ENCODE data around the gene LDLRAP1.

- no peak for TF ChIP-seq CTCF (IDR thresholded peaks at IDR 0.05)
- TF ChIP-seq EZH2phosphoT487 (IDR thresholded peaks at IDR 0.05), result no peak
- TF ChIP-seq EZH2 (IDR thresholded peaks at IDR 0.05), result no peak
Measured at GRCh38 chr1:25579292-25580252, 36.2 kb downstream of the LDLRAP1 start.
